Lung (tissue), 12 donors: ENCODE measurements around the gene CFAP58. TPM values are rescaled to one million over a fixed set of nuclear protein-coding genes. Genes with fewer than 3 reads are reported as not detected.

Experiments
- ATAC-seq: fragments of 200-7000 bp; cut with Tn5 transposase; one replicate; pipeline ENCODE4 v1.9.1; 2020; ENCODE audit warnings: moderate number of reproducible peaks; ENCODE audit not compliant: insufficient read depth, low FRiP score
- DNase-seq, 3 donors: peaks; one replicate each; pipeline ENCODE4 v3.0.0-alpha.2; 2013 to 2017
- H3K27ac ChIP-seq, 2 donors: one replicate each; pipeline ENCODE4 v1.5.1; 2013; ENCODE audit warnings: mild to moderate bottlenecking in 2 of 2, moderate library complexity in 2 of 2, control low read depth in 1 of 2, inconsistent platforms in 1 of 2, low read depth in 1 of 2, low read length in 1 of 2
- H3K27me3 ChIP-seq, 3 donors: one replicate each; pipeline ENCODE4 v1.5.1; 2013; ENCODE audit warnings: low read length in 2 of 3; ENCODE audit not compliant: control insufficient read depth in 3 of 3, insufficient read depth in 3 of 3
- H3K36me3 ChIP-seq, 4 donors: one replicate each; pipeline ENCODE4 v1.5.1; 2013; ENCODE audit warnings: low read length in 4 of 4, mild to moderate bottlenecking in 1 of 4, moderate library complexity in 1 of 4; ENCODE audit not compliant: control insufficient read depth in 4 of 4, insufficient read depth in 4 of 4
- H3K4me1 ChIP-seq, 5 donors: one replicate each; pipeline ENCODE4 v1.5.1; 2013; ENCODE audit warnings: low read length in 5 of 5, mild to moderate bottlenecking in 2 of 5, moderate library complexity in 1 of 5; ENCODE audit not compliant: control insufficient read depth in 5 of 5, insufficient read depth in 5 of 5
- H3K4me3 ChIP-seq: one replicate; pipeline ENCODE4 v1.5.1; 2013; ENCODE audit warnings: mild to moderate bottlenecking, control low read depth, moderate library complexity
- H3K9ac ChIP-seq, 2 donors: one replicate each; pipeline ENCODE4 v1.5.1; 2013; ENCODE audit warnings: low read length in 2 of 2, control low read depth in 1 of 2; ENCODE audit not compliant: insufficient read depth in 1 of 2
- H3K9me3 ChIP-seq, 4 donors: one replicate each; pipeline ENCODE4 v1.5.1; 2013; ENCODE audit warnings: low read length in 3 of 4, mild to moderate bottlenecking in 1 of 4, moderate library complexity in 1 of 4; ENCODE audit not compliant: control insufficient read depth in 4 of 4, insufficient read depth in 3 of 4
- WGBS, 2 donors: extraction: QIAGEN DNeasy Blood & Tissue Kit; methylation state at CpG; one replicate each; pipeline ENCODE4 v1.1.7; 2013; 5-methylcytosine and 5-hydroxymethylcytosine counted together
- polyA plus RNA-seq, 2 donors: library from polyadenylated mRNA; stranded (reverse); fragments of 200-250 nt; gene quantifications; one replicate each; pipeline ENCODE4 v1.2.1, GENCODE V29; 2013
- total RNA-seq, 2 donors: library from RNA; depleted of rRNA in 1 of 2; stranded (reverse); fragments of >200 nt in 1 of 2; gene quantifications; one replicate each; pipeline ENCODE4 v1.2.1, GENCODE V29; 2014 to 2021
- TF ChIP-seq, protein P1 (sequence below): IDR thresholded peaks from 2 replicates; pipeline ENCODE4 v1.5.1; 2012; ENCODE audit warnings: mild to moderate bottlenecking; ENCODE audit errors: control extremely low read depth, extremely low read depth
- donor health status: control.
- donor health status: control.
- donor health status: Bipolar disorder and iron deficiency.
- donor health status: healthy.
- donor health status: DM: yes; HTN: yes; CAD: no.

Gene CFAP58
- total and polyA plus RNA-seq, 4 donors: 1.4 to 5.4 (median 3.6) TPM

- TF ChIP-seq, protein P1, sequence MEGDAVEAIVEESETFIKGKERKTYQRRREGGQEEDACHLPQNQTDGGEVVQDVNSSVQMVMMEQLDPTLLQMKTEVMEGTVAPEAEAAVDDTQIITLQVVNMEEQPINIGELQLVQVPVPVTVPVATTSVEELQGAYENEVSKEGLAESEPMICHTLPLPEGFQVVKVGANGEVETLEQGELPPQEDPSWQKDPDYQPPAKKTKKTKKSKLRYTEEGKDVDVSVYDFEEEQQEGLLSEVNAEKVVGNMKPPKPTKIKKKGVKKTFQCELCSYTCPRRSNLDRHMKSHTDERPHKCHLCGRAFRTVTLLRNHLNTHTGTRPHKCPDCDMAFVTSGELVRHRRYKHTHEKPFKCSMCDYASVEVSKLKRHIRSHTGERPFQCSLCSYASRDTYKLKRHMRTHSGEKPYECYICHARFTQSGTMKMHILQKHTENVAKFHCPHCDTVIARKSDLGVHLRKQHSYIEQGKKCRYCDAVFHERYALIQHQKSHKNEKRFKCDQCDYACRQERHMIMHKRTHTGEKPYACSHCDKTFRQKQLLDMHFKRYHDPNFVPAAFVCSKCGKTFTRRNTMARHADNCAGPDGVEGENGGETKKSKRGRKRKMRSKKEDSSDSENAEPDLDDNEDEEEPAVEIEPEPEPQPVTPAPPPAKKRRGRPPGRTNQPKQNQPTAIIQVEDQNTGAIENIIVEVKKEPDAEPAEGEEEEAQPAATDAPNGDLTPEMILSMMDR: no peak
- Histone ChIP-seq H3K36me3 (no peaks in the 10 kb centered on the region), H3K9me3 (no peaks in the 10 kb centered on the region), H3K27me3 (no peaks in the 10 kb centered on the region), H3K4me1 (peaks cover 0 to 19% (median 8%) of the 10 kb centered on the region in 5 donors), H3K4me3 (no peak overlapping the region), H3K27ac (peak overlapping the region; percentile 57 to 87), H3K9ac (peak overlapping the region in 1 of 2 donors; percentile 47)
- ATAC-seq (peak; percentile 20), DNase-seq (peak in 2 of 3 donors; percentile 59 to 74)
- 13 to 15% methylated on average over 5 of the region's 5 CpGs for WGBS, 2 donors
Observed at GRCh38 chr10:104349623-104350126, 4.0 kb upstream of the CFAP58 start.

- Histone ChIP-seq H3K4me1 (peaks cover 0 to 19% (median 8%) of the 10 kb centered on the region in 5 donors), H3K27ac (peak overlapping the region; percentile 57 to 87), H3K4me3 (no peak overlapping the region), H3K9me3 (no peaks in the 10 kb centered on the region), H3K9ac (peak overlapping the region in 1 of 2 donors; percentile 47), H3K36me3 (no peaks in the 10 kb centered on the region), H3K27me3 (peaks cover 0 to 1% (median 0%) of the 10 kb centered on the region in 3 donors)
- ATAC-seq (peak; percentile 66), DNase-seq (peak in 2 of 3 donors; percentile 84 to 85)
- WGBS, 2 donors: 27 to 33% methylated on average over 6 of the region's 6 CpGs
- TF ChIP-seq, protein P1: peak; percentile 69
Observed at GRCh38 chr10:104350127-104350635, 3.5 kb upstream of the CFAP58 start.

- Histone ChIP-seq H3K27me3 (peaks cover 0 to 5% (median 0%) of the 10 kb centered on the region in 3 donors), H3K4me1 (peaks cover 0 to 19% (median 8%) of the 10 kb centered on the region in 5 donors), H3K36me3 (no peaks in the 10 kb centered on the region), H3K27ac (peak overlapping the region in 1 of 2 donors; percentile 88), H3K9ac (no peak overlapping the region), H3K9me3 (no peaks in the 10 kb centered on the region), H3K4me3 (no peak overlapping the region)
- TF ChIP-seq, protein P1: no peak
- WGBS, 2 donors: 32 to 47% methylated on average over 2 of the region's 2 CpGs
- peak; percentile 14 for ATAC-seq
- DNase-seq: no peak
Observed at GRCh38 chr10:104351061-104351702, 2.5 kb upstream of the CFAP58 start.
